Measurements from ENCODE around the gene NOTCH1.

NOTCH1 gene

DNA sequence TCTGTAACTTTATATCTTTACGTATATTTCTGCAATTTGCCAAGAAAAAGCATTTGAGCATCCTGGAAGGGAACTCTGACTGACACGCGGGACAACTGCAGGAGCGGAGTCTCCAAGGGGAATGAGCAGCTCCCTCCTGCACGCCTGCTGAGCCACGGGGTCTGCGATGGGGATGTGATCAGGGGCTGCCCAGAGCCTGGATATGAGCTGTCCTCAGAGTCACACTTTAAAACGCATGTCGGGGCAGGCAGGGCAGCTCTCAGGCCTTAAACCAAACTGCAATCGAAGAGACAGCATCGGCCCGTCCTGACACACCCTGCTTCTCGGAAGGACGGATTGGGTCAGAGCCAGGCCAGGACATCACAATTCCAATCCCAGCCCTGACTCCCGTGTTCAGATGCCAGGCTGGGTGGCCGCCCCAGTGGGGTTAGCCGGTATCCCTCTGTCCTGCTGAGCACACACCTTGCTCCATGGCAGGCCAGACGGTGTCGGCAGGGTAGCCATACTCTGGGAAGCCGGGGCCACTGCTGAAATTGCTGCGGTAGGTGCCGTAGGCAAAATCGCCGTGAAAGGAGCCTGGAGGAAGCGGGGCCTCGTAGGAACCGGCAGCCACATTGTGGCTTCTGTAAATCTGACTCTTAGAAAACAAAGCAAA is 80.2 kb downstream of the NOTCH1 start:
- no peak for DNase-seq (ENCODE audit: low read depth in 2 of 2)

DNA sequence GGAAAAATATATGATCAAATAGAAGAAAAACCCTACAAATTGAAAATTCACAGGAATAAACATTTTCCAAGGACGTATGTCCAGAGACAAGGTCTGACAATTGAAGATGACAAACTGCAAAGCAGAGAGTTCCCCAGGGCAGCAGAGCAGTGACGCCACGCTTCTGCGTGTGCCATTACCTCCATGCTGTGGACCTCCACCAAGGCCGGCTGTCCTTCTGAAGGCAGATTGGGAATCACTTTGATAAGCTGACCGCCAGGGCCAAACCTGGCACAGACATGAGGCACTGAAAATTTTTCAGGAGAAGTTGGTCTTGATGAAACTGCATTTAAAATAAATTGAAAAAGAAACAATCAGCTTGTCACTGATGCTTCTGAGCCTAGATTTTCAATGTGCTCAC is 81.6 kb downstream of the NOTCH1 start:
- no peak for DNase-seq (ENCODE audit: low read depth in 2 of 2)

DNA sequence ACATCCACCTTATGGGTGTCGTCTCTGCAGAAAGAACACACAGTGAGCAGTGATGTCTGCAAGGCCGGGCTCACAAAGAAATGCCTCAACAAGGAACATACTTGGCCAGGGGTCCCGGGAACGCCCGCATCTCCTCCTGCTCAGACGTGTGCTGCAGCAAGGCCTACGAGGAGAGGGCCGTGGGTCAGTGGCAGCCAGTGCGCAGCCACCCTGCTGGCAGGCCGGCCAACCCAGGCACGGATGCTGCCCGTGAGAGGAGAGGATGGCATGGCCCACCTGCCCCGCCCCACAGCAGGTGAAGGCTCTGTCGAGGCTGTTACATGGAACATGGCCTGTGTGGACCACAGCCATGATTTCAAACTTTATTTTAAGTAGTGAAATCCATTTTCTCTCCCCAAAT is 82.3 kb downstream of the NOTCH1 start:
- DNase-seq (ENCODE audit: low read depth in 2 of 2), result no peak

DNA sequence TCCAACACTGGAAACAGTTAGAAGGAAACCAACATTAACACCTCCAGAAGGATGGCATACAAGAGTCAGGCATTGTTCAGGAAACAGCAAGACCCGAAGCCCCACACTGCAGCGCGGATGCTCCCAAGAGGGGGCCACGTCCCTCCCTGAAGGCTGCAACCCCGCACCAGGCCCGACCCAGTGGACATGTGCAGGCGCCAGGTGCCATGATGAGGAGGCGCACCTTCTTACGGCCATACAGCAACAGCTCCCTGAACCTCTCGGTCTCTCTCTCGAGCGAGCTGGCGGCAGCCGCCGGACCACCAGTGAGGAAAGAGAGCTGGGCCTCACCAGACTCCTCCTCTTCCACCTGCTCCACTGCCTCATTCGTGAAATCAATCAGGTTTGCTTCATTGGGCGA is 83.2 kb downstream of the NOTCH1 start:
- no peak for DNase-seq (ENCODE audit: low read depth in 2 of 2)

DNA sequence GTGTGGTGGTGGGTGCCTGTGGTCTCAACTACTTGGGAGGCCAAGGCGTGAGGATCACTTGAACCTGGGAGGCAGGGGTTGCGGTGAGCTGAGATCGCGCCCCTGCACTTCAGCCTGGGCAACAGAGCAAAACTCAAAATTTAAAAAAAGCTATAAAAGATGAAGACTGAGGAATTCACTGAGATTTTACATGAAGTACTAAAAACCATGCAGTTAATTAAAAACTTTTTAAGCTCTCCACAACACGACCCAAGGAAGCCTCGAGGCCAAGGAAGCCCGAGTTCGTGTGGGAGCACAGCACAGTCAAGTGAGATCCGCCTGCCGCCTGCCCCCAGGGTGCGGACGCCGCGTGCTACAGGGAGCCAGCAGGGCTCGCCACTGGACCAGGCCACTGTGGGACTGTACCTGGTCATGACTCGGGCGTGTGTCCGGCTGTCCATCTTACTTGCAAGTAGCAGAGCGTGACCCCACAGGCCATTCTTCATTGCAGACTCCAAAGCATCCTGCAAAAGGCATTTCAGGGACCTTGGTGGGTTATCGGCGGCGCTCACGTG is 85.0 kb downstream of the NOTCH1 start:
- DNase-seq (ENCODE audit: low read depth in 2 of 2), result no peak

DNA sequence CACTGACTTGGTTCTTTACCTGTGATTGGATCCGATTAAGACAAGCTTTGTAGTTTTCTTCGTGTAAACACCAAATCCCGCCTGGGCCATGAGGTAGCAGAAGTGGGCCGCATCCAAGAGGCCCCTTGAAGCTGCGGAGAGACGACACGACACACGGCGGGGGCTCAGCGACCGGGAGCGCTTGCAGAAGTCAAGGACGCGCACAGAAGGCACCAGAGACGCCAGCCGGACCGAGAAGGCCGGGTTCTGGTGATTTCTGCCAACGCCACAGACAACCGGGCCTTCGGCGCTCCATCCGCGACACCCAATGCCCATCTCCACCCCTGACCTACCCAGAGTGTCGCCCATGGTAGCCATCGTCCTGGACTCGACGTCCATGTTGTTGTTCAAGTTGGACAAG is 86.4 kb downstream of the NOTCH1 start:
- DNase-seq (ENCODE audit: low read depth in 2 of 2), result no peak

DNA sequence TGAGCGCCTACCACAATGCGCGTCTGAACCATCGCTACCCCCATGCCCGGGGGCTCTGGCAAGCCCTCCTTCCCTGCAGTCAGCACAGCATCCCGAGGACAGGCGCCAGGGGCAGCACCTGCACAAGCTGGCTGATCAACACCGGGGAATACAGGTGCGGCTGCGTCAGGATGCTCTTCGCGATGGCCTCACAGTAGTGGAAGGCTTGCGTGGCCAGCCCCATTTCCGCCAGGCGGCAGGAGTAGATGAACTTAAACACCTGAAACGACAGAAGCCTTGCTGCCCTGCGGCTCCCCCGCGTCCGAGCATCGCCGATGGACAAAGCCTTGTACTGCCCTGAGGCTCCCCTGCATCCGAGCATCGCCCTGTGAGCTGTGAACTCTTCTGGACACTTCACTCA is 88.5 kb downstream of the NOTCH1 start:
- DNase-seq (ENCODE audit: low read depth in 2 of 2), result no peak

DNA sequence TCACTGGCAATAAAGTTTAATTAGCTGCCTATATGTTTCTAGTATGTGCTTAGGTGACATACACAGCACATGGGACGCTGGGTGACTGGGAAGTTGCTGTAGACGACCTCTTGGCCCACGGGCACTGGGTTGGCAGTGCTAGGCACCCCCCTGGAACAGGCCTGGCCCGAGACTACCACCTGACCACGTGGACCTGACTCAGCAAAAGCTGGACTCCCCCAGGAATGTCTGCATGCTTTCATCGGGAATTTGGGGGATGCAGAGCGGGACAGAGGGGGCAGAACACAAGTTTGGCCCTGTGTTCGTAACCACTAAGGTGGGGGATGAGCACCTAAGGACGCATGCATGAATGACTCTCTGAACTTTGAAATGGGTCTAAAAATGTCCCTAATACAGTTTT is 89.6 kb downstream of the NOTCH1 start:
- DNase-seq (ENCODE audit: low read depth in 2 of 2), result no peak

DNA sequence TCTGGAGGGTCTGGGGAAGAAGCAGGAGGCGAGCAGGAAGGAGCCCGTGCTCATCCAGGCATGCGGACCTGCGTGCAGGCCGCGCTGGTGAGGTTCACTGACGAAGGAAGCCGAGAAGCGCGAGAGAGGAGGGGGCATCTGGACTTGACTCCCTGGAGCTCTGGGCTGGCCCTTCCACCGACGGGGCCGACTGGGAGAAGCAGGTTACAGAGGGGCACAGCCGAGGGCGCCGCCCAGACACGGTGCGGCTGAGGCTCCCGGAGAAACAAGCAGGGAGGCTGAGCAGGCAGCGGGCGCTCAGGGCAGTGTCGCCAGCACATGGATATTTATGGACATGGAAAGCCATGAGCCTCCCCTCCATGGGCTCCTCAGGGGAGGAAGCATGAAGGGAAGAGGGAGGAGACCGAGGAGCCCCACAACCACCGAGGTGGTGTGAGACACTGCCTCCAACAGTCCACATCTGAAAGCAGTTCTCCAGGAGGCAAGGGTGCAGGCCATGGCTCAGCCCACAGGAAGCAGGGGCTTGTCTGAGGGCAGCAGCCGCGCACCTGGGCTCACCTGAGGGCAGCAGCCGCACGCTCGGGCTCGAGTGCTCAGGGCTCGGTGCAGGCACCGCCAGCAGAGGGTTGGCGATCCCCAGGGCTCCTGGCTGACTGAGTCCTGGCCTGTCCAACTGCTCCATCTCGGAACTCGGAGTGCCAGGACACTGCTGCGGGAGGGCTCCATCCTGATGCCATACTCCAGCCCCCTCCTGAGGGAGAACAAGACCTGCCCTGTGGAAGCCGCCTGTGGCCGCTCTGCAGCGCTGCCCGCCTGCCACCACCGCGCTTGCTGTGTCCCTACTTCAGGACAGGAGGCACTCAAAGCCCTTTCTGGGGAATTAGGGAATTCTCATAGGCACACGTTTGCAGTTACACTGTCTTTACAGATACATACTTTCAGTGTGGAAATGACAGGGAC is 90.5 kb downstream of the NOTCH1 start:
- no peak for DNase-seq (ENCODE audit: low read depth in 2 of 2)

DNA sequence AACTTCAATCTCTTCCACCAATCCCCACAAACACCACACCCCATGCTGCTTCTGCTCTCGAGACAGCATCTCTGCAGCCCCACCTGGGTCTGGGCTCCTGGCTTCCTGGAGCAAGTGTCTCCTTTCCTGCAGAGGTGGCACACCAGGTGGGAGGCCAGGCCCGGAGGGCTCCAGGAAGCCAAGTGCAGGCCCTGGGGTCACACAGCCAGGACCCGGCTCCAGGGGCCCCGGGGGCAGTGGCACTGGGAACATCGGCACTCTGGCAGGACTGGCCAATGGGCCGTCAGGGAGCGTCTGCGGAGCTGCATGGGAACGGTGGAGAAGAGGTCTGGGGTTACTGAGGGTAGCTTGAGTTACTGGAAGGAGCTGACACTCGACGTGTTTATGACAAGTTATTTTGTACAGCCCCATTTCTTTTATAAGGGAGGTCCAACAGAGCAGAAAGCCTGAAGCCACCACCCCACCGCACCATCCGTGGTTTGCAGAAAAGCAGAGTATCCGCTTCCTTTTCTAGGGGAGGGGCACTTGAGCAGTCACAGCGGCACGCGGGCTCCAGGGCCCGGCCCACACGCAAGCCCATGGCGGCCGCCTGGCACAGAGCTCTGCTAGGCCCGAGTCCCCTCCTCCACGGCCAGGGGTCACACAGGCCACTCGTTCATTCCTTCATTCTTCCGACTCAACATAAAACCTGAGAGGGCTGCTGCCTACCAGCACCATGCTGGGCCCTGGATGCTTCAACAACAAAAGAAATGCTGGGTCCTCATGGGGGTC is 91.6 kb downstream of the NOTCH1 start:
- no peak for DNase-seq (ENCODE audit: low read depth in 2 of 2)

DNA sequence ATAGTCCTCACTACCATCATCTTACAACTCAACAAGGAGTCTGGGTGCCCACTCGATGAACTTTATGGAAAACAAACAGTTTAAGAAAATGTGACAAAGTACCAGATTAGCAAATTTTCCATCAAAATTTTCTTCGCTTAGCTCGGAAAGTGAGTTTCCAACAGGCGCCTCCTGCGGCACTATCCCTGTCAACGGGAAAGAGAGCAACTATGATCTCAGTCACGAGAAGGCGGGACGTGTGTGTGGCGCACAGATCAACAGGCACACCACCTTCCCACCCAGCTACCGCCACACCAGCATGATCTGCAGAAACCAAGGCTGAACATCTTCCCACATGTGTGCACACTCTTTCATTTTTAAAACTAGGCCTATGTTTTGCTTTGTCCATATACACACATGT is 92.5 kb downstream of the NOTCH1 start:
- DNase-seq (ENCODE audit: low read depth in 2 of 2), result no peak

DNA sequence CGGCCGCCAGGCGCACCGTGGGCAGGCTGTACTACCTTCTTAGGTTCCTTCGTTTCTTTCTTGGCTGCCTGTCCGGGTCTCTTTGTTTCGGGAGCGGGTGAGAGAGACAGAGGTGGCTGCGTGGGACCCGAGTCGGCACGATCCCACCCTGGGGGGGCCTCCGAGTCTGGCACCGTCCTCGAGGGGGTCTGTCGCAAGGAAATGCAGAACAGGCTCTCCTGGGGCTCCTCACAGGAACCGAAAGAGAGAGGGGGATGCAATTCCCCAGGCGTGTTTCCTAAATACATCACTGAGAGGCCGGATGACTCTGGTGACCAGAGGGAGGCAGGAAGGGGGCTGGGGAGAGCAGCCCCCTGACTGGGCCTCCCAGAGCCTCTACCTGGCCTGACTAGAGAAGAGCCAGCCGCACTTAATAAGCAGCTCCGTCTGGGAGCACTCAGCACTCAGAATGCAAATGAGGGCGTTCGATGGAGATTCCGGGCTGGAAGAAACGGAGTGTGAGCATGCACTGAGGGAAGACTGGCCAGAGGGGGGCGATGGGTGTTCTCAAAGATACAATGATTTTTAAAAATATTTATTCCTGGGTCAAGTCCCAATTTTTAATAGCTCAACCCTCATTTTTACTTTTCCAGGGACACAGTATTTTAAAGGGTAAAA is 94.5 kb downstream of the NOTCH1 start:
- no peak for DNase-seq (ENCODE audit: low read depth in 2 of 2)

DNA sequence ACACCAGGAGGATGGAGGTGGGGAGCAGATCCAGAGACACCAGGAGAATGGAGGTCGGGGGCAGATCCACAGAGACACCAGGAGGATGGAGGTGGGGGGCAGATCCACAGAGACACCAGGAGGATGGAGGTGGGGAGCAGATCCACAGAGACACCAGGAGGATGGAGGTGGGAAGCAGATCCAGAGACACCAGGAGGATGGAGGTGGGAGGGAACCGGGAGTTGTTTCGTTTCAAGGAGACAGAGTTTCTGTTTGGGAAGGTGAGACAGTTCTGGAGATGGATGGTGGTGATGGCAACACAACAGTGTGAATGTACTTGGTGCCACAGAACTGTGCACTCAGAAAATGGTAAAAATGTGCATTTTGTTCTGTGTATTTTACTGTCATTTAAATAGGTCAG is 97.2 kb downstream of the NOTCH1 start:
- no peak for DNase-seq (ENCODE audit: low read depth in 2 of 2)

DNA sequence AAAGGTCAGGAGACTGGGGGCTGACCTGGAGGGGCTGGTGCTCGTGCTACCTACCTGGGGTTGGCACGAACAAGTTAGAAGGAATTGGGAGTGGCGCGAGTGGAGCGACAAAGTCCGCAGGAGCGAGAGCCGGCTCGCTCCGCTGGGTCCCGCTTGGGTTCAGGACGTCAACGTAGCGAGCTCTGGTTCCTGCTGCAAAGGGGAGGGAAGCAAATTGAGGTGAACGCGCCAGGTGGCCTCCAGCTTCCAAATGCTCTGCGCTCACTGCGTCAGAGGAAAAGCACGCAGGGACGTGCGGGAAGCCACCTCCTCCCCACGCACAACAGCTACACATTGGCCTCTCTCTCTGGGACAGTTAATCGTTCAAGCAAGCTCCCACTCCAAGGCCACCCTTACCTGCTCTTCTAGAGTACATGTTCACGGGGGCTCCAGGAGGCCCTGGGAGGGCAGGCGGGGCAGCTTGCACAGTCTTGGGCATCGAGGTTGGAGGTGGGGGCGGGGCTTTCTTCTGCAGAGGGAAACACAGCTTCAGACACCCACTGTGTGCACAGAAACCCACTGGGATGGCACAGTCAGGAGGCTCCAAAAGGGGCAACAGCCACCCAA is 98.6 kb downstream of the NOTCH1 start:
- no peak for DNase-seq (ENCODE audit: low read depth in 2 of 2)

DNA sequence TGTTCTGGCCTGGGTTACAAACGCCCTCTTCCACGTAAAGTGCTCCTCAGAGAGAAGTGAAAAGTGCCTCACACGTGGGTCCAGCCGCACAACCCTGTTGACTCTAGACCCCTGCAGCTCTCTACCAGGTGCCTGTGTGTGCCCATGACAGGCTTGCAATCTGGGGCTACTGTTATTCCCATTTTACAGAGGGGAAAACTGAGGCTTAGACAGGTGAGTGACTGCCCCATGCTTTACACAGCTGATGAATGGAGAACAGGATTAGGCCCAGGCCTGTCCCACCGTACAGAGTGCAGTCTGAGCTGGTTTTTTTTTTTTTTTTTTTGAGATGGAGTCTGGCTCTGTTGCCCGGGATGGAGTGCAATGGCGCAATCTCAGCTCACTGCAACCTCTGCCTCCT is 100.0 kb downstream of the NOTCH1 start:
- DNase-seq (ENCODE audit: low read depth in 2 of 2), result no peak
